Mucosa of stomach (tissue), 1 donor: ENCODE data around the gene ERP27.

ENCODE experiments used
- H3K27me3 ChIP-seq: one replicate; pipeline ENCODE4 v1.7.0; 2013; ENCODE audit warnings: mild to moderate bottlenecking, low read length; ENCODE audit not compliant: control insufficient read depth, insufficient read depth
- H3K36me3 ChIP-seq: one replicate; pipeline ENCODE4 v1.7.0; 2013; ENCODE audit warnings: low read length; ENCODE audit not compliant: control insufficient read depth, insufficient read depth
- H3K4me1 ChIP-seq: one replicate; pipeline ENCODE4 v1.7.0; 2013; ENCODE audit warnings: mild to moderate bottlenecking, low read length; ENCODE audit not compliant: control insufficient read depth, insufficient read depth
- H3K4me3 ChIP-seq: one replicate; pipeline ENCODE4 v1.7.0; 2013; ENCODE audit warnings: low read length
- H3K9ac ChIP-seq: one replicate; pipeline ENCODE4 v1.7.0; 2013; ENCODE audit warnings: mild to moderate bottlenecking, low read length, moderate library complexity
- H3K9me3 ChIP-seq: one replicate; pipeline ENCODE4 v1.7.0; 2013; ENCODE audit warnings: mild to moderate bottlenecking, low read length, moderate library complexity; ENCODE audit not compliant: control insufficient read depth
- donor health status: Pancreatic carcinoma.

Gene ERP27

GRCh38 chr12:14938301-14938700 is at the start of gene ERP27:
Gene ERP27 (minus strand): TSS chr12:14938537. CDS start chr12:14938508, 29 bp downstream.
- Histone ChIP-seq H3K4me3 (no peak within 1 kb of the TSS), H3K9me3 (no peaks in the 10 kb centered on the region), H3K27me3 (no peaks in the 10 kb centered on the region), H3K4me1 (no peaks in the 10 kb centered on the region), H3K9ac (no peak within 1 kb of the TSS), H3K36me3 (no peaks in the 10 kb centered on the region)

- no peak overlapping the region for H3K9ac ChIP-seq
- H3K4me1 ChIP-seq, result no peaks in the 10 kb centered on the region
These were observed 49.7 kb upstream of the ERP27 start for GRCh38 chr12:14988035-14988434.

GRCh38 chr12:14986449-14986848 is 48.1 kb upstream of the ERP27 start:
- Histone ChIP-seq H3K9ac (no peak overlapping the region), H3K9me3 (no peaks in the 10 kb centered on the region), H3K4me3 (no peak overlapping the region), H3K36me3 (no peaks in the 10 kb centered on the region), H3K27me3 (no peaks in the 10 kb centered on the region), H3K4me1 (no peaks in the 10 kb centered on the region)

More at GRCh38 chr12:14988035-14988434, 49.7 kb upstream of the ERP27 start:
- Histone ChIP-seq H3K9me3 (no peaks in the 10 kb centered on the region), H3K4me3 (no peak overlapping the region), H3K36me3 (no peaks in the 10 kb centered on the region), H3K27me3 (no peaks in the 10 kb centered on the region)

GRCh38 chr12:14984766-14985285 is 46.5 kb upstream of the ERP27 start:
- Histone ChIP-seq H3K27me3 (no peaks in the 10 kb centered on the region), H3K36me3 (no peaks in the 10 kb centered on the region), H3K9me3 (no peaks in the 10 kb centered on the region), H3K9ac (no peak overlapping the region), H3K4me3 (no peak overlapping the region), H3K4me1 (no peaks in the 10 kb centered on the region)

GRCh38 chr12:14984036-14984435 is 45.7 kb upstream of the ERP27 start:
- no peak overlapping the region for H3K4me3 ChIP-seq
- H3K4me1 ChIP-seq, result no peaks in the 10 kb centered on the region
- no peak overlapping the region for H3K9ac ChIP-seq
- H3K36me3 ChIP-seq, result no peaks in the 10 kb centered on the region
- H3K27me3 ChIP-seq, result no peaks in the 10 kb centered on the region
- no peaks in the 10 kb centered on the region for H3K9me3 ChIP-seq

- Histone ChIP-seq H3K4me3 (no peak overlapping the region), H3K36me3 (no peaks in the 10 kb centered on the region), H3K27me3 (no peaks in the 10 kb centered on the region), H3K9ac (no peak overlapping the region), H3K4me1 (no peaks in the 10 kb centered on the region), H3K9me3 (no peaks in the 10 kb centered on the region)
These were observed 44.7 kb upstream of the ERP27 start for GRCh38 chr12:14982991-14983390.

GRCh38 chr12:14982562-14982961 is 44.2 kb upstream of the ERP27 start:
- no peaks in the 10 kb centered on the region for H3K4me1 ChIP-seq
- no peaks in the 10 kb centered on the region for H3K9me3 ChIP-seq
- no peaks in the 10 kb centered on the region for H3K27me3 ChIP-seq
- H3K36me3 ChIP-seq, result no peaks in the 10 kb centered on the region
- H3K4me3 ChIP-seq, result no peak overlapping the region
- no peak overlapping the region for H3K9ac ChIP-seq

GRCh38 chr12:14981049-14981448 is 42.7 kb upstream of the ERP27 start:
- no peak overlapping the region for H3K9ac ChIP-seq
- H3K27me3 ChIP-seq, result no peaks in the 10 kb centered on the region
- H3K4me3 ChIP-seq, result no peak overlapping the region
- no peaks in the 10 kb centered on the region for H3K4me1 ChIP-seq
- H3K9me3 ChIP-seq, result no peaks in the 10 kb centered on the region
- no peaks in the 10 kb centered on the region for H3K36me3 ChIP-seq

GRCh38 chr12:14979468-14979867 is 41.1 kb upstream of the ERP27 start:
- H3K27me3 ChIP-seq, result no peaks in the 10 kb centered on the region
- no peak overlapping the region for H3K9ac ChIP-seq
- H3K4me1 ChIP-seq, result no peaks in the 10 kb centered on the region
- H3K4me3 ChIP-seq, result no peak overlapping the region
- H3K36me3 ChIP-seq, result no peaks in the 10 kb centered on the region
- no peaks in the 10 kb centered on the region for H3K9me3 ChIP-seq

GRCh38 chr12:14976658-14977057 is 38.3 kb upstream of the ERP27 start:
- no peaks in the 10 kb centered on the region for H3K36me3 ChIP-seq
- no peaks in the 10 kb centered on the region for H3K27me3 ChIP-seq
- no peaks in the 10 kb centered on the region for H3K4me1 ChIP-seq
- no peak overlapping the region for H3K9ac ChIP-seq
- H3K9me3 ChIP-seq, result no peaks in the 10 kb centered on the region
- H3K4me3 ChIP-seq, result no peak overlapping the region

- no peaks in the 10 kb centered on the region for H3K4me1 ChIP-seq
- no peak overlapping the region for H3K4me3 ChIP-seq
- no peaks in the 10 kb centered on the region for H3K36me3 ChIP-seq
- no peak overlapping the region for H3K9ac ChIP-seq
- H3K27me3 ChIP-seq, result no peaks in the 10 kb centered on the region
- no peaks in the 10 kb centered on the region for H3K9me3 ChIP-seq
These were observed 37.1 kb upstream of the ERP27 start for GRCh38 chr12:14975457-14975856.

GRCh38 chr12:14974633-14975032 is 36.3 kb upstream of the ERP27 start:
- H3K27me3 ChIP-seq, result no peaks in the 10 kb centered on the region
- H3K4me3 ChIP-seq, result no peak overlapping the region
- H3K9ac ChIP-seq, result no peak overlapping the region
- H3K9me3 ChIP-seq, result no peaks in the 10 kb centered on the region
- H3K4me1 ChIP-seq, result no peaks in the 10 kb centered on the region
- no peaks in the 10 kb centered on the region for H3K36me3 ChIP-seq

- Histone ChIP-seq H3K36me3 (no peaks in the 10 kb centered on the region), H3K9ac (no peak within 1 kb of the TSS), H3K27me3 (no peaks in the 10 kb centered on the region), H3K4me1 (no peaks in the 10 kb centered on the region), H3K4me3 (no peak within 1 kb of the TSS), H3K9me3 (no peaks in the 10 kb centered on the region)
These were observed 34.5 kb upstream of the ERP27 start, which contains the start of gene PDE6H for GRCh38 chr12:14972816-14973215. Gene PDE6H (plus strand): TSS chr12:14973042. CDS start chr12:14978013, 4,971 bp downstream.
